Measurements from ENCODE around the gene FAU. TPM values are rescaled to one million over a fixed set of nuclear protein-coding genes. Genes with fewer than 3 reads are reported as not detected.

The FAU gene
- total and polyA plus RNA-seq, 9 of the 15 experiments (the other 6 are each of a cell fraction or from before 2014, with no cell fraction given): 433 to 1,827 (median 942) TPM

DNA sequence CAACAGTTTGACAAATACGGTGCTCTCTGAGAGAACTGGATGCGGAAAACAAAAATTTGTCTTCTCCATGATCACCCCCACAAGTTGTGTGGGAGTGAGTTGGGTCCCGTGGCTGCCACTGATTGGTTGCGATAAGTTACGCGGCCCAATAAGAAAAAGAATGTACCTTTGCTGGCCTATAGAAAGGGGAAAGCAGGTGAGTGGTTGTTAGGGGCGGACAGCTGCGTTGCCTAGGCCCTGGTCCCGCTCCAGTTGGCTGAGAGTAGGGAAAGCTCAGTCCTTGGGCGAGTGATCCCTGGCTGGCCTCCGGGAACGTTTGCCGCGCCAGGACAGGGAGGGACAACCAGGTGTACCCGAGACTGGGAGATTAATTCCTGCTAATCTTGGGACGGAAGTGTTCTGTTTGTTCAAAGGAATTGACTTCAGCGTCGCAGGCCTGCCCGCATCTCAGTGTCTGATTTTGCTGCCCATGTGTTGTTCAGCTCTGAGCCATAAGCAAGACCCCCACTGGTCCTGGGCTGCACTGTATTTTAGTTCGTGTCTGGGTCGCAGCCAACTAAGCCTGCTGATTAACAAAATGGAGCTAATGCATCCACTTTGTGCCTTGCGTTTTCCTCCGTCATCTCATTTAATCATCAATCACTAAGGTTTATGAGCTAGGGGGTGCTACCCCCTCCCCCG lies 13.2 kb upstream of the FAU start (continued):
- TF ChIP-seq SAP30 (IDR thresholded peaks at IDR 0.05; ENCODE audit: borderline replicate concordance, insufficient read depth, low read depth, low read length, poor library complexity, severe bottlenecking): peak; percentile 51
- TF ChIP-seq BMI1 (IDR thresholded peaks at IDR 0.05; ENCODE audit: low read length): peak; percentile 89
- TF ChIP-seq, protein P1, sequence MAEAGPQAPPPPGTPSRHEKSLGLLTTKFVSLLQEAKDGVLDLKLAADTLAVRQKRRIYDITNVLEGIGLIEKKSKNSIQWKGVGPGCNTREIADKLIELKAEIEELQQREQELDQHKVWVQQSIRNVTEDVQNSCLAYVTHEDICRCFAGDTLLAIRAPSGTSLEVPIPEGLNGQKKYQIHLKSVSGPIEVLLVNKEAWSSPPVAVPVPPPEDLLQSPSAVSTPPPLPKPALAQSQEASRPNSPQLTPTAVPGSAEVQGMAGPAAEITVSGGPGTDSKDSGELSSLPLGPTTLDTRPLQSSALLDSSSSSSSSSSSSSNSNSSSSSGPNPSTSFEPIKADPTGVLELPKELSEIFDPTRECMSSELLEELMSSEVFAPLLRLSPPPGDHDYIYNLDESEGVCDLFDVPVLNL (CRISPR knock-in tag; IDR thresholded peaks at IDR 0.05; ENCODE audit: low read depth): no peak
- TF ChIP-seq ZNF444 (CRISPR knock-in tag; IDR thresholded peaks at IDR 0.05): no peak
- no peak for TF ChIP-seq ID3 (CRISPR knock-in tag; IDR thresholded peaks at IDR 0.05)
- TF ChIP-seq ID3 (tag; IDR thresholded peaks at IDR 0.05): 0 out of 2 replicates have a peak, but pooled peaks have one; percentile 34
- TF ChIP-seq ZNF778 (CRISPR knock-in tag; IDR thresholded peaks at IDR 0.05): no peak
- TF ChIP-seq SMAD3 (CRISPR knock-in tag; conservative IDR thresholded peaks at IDR 0.05): no peak
- no peak for TF ChIP-seq GMEB1 (CRISPR knock-in tag; IDR thresholded peaks at IDR 0.05)
- no peak for TF ChIP-seq ZFP91 (CRISPR knock-in tag; IDR thresholded peaks at IDR 0.05)
- TF ChIP-seq ZBTB33 (CRISPR knock-in tag; IDR thresholded peaks at IDR 0.05): no peak
- peak; percentile 20; the same call in 1 of the 2 replicates for TF ChIP-seq ZNF24 (IDR thresholded peaks at IDR 0.05)
- no peak for TF ChIP-seq RBM39 (optimal IDR thresholded peaks at IDR 0.05; ENCODE audit: low read depth, low read length)
- no peak for TF ChIP-seq ATF1 (CRISPR knock-in tag; IDR thresholded peaks at IDR 0.05)
- TF ChIP-seq ATF1 (tag; IDR thresholded peaks at IDR 0.05): peak; percentile 93
- no peak for TF ChIP-seq TRIM24 (IDR thresholded peaks at IDR 0.05)
- TF ChIP-seq, protein P2, sequence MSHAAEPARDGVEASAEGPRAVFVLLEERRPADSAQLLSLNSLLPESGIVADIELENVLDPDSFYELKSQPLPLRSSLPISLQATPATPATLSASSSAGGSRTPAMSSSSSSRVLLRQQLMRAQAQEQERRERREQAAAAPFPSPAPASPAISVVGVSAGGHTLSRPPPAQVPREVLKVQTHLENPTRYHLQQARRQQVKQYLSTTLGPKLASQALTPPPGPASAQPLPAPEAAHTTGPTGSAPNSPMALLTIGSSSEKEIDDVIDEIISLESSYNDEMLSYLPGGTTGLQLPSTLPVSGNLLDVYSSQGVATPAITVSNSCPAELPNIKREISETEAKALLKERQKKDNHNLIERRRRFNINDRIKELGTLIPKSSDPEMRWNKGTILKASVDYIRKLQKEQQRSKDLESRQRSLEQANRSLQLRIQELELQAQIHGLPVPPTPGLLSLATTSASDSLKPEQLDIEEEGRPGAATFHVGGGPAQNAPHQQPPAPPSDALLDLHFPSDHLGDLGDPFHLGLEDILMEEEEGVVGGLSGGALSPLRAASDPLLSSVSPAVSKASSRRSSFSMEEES (CRISPR knock-in tag; IDR thresholded peaks at IDR 0.05): no peak
- TF ChIP-seq SRSF9 (IDR thresholded peaks at IDR 0.05; ENCODE audit: borderline replicate concordance, low read depth, low read length): no peak
